ENCODE results near the gene ARF1.

- TF ChIP-seq CTCF (IDR thresholded peaks at IDR 0.05) (no peak), POLR2A (IDR thresholded peaks at IDR 0.05) (no peak)
These were observed 6.3 kb downstream of the ARF1 start for GRCh38 chr1:228088586-228089498.
